K562 treated with DMSO at 1 percent for 48 hours (cell line): ENCODE measurements around the gene CT83. TPM values are rescaled to one million over a fixed set of nuclear protein-coding genes. Genes with fewer than 3 reads are reported as not detected.

Source experiments
- total RNA-seq: library from RNA; unstranded; fragments of 300-600 nt; gene quantifications from 2 replicates; pipeline ENCODE4 v1.2.3, GENCODE V29; 2022; ENCODE audit warnings: low replicate concordance; ENCODE audit errors: extremely low read depth

Gene CT83, protein sequence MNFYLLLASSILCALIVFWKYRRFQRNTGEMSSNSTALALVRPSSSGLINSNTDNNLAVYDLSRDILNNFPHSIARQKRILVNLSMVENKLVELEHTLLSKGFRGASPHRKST
- total RNA-seq = not detected in 2 replicates

DNA sequence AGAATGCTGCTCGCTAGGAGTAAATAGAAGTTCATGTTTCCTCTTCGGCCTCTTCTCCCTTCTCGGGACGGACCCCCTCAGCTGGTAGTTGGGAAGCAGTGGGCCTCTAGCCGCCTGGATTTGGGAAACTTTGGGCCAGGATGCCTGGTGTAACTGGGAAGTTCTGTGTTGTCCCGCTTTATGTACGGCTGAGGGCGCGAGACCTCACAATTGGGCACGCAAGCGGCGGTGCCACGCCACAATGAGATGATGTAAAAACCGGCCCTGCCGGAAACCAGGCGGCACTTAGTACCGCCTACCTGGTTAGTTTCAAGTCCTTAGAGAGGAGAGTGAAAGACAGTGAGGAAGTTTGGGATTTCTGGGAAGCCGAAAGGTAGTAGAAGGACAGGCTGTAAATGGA lies at the start of gene CT83:
CT83 (minus strand) TSS at position 155 of the 400 bp plus-strand sequence; CDS start at position 35, 120 bp downstream.

DNA sequence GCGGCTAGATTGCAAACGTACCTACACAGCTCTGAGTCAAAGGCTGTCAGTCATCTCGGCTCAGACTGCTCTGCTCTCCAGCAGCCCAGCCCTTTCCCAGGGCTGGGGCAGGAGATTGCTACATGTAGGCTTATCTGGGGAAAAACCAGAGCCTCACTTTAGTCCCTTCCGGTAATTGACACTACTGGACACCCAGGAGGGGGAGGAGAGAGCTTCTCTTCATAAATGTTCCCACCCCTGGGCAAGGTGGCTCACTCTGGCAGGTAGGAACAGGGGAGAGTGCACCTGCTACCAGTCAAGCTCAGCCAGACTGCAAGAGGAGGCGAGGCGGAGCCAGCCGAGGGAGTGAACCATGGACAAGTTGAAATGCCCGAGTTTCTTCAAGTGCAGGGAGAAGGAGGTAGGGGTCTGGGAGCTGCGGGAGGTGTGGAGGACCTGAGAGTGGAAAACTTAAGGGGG lies 26.4 kb downstream of the CT83 start, which contains the start of gene SLC6A14:
SLC6A14 (plus strand) TSS at position 249 of the 459 bp plus-strand sequence; CDS start at position 353, 104 bp downstream.

Other genes with a start within 250 kb of the CT83 start
- not detected in 2 replicates for gene SLC6A14, start 26.4 kb downstream of the CT83 start, total RNA-seq